Endothelial cell of umbilical vein (primary cell): ENCODE data around the gene MPDZ. TPM values are rescaled to one million over a fixed set of nuclear protein-coding genes. Genes with fewer than 3 reads are reported as not detected.

Experiments
- BruUV-seq: library from RNA; stranded (reverse); fragments of 400-500 nt; replicated peaks from 2 replicates; lab custom pipeline; 2021; lab: Mats Ljungman, UMichigan
- CTCF ChIA-PET: fragments of 300-600, 350-600 bp; sonication (Branson Sonifier 250); formaldehyde crosslinking; loops from one replicate; lab custom pipeline; 2021; ENCODE audit warnings: antibody characterized with exemption, inconsistent platforms; lab: Charles Lee
- POLR2A ChIA-PET: fragments of 300-600, 350-600 bp; sonication (Branson Sonifier 250); formaldehyde crosslinking; loops from one replicate; lab custom pipeline; 2021; ENCODE audit warnings: antibody characterized with exemption, inconsistent platforms; lab: Charles Lee
- DNase-seq: peaks from one replicate; pipeline ENCODE4 v3.0.0-alpha.2; 2011; ENCODE audit warnings: low read depth, low spot score
- FAIRE-seq: peaks from 2 replicates; lab custom pipeline; 2011; peaks lifted over from hg19 to GRCh38; lab: Jason Lieb, UNC
- H2AFZ ChIP-seq: 2 replicates; pipeline ENCODE4 v1.6.0; 2012; ENCODE audit warnings: low read depth, low read length, control low read depth, inconsistent platforms
- H3K27ac ChIP-seq: 2 replicates; pipeline ENCODE4 v1.5.1; 2011; ENCODE audit warnings: low read depth, mild to moderate bottlenecking, control low read depth, low read length, moderate library complexity; ENCODE audit not compliant: insufficient read depth
- H3K27me3 ChIP-seq, 2 experiments: 2 replicates each; pipeline versions ENCODE4 v1.6.0 to v1.6.1; 2011; ENCODE audit warnings: low read length in 2 of 2, mixed read lengths in 1 of 2; ENCODE audit not compliant: control insufficient read depth in 2 of 2, insufficient read depth in 2 of 2
- H3K36me3 ChIP-seq, 2 experiments: 2 replicates in 1 of 2; 3 replicates in 1 of 2; pipeline ENCODE4 v1.5.1; 2011; ENCODE audit warnings: low read length in 2 of 2, mild to moderate bottlenecking in 1 of 2, moderate library complexity in 1 of 2; ENCODE audit not compliant: control insufficient read depth in 2 of 2, insufficient read depth in 2 of 2; ENCODE audit errors: extremely low read depth in 1 of 2
- H3K4me1 ChIP-seq: 3 replicates; pipeline ENCODE4 v1.5.1; 2011; ENCODE audit warnings: mild to moderate bottlenecking, low read length; ENCODE audit not compliant: control insufficient read depth, insufficient read depth; ENCODE audit errors: extremely low read depth
- H3K4me2 ChIP-seq: 2 replicates; pipeline ENCODE4 v1.6.1; 2011; ENCODE audit warnings: low read length, control low read depth, mixed read lengths; ENCODE audit not compliant: insufficient read depth
- H3K4me3 ChIP-seq, 3 experiments: fragments of 200-600 bp in 1 of 3; sonication (generic), shearing (Covaris generic) in 1 of 3; replicated peaks in 1 of 3; 2 replicates each; pipeline ENCODE4 v1.5.1; 2011 to 2016; ENCODE audit warnings: control low read depth in 3 of 3, low read length in 3 of 3, mild to moderate bottlenecking in 2 of 3, inconsistent platforms in 1 of 3, low read depth in 1 of 3, moderate library complexity in 1 of 3; ENCODE audit not compliant: insufficient read depth in 1 of 3
- H3K79me2 ChIP-seq: 2 replicates; pipeline ENCODE4 v1.6.0; 2012; ENCODE audit warnings: low read length, inconsistent platforms; ENCODE audit not compliant: control insufficient read depth, insufficient read depth
- H3K9ac ChIP-seq: replicated peaks from 2 replicates; pipeline ENCODE3; 2011; ENCODE audit warnings: low read length, control low read depth; ENCODE audit not compliant: insufficient read depth; ENCODE audit errors: extremely low read depth
- H3K9me1 ChIP-seq: replicated peaks from 3 replicates; pipeline ENCODE4 v1.6.0; 2011; ENCODE audit warnings: mild to moderate bottlenecking, low read length; ENCODE audit not compliant: control insufficient read depth, insufficient read depth; ENCODE audit errors: extremely low read depth
- H3K9me3 ChIP-seq: replicated peaks from 2 replicates; pipeline ENCODE4 v1.5.1; 2012; ENCODE audit warnings: low read length, inconsistent platforms; ENCODE audit not compliant: control insufficient read depth, insufficient read depth
- H4K20me1 ChIP-seq: replicated peaks from 2 replicates; pipeline ENCODE3; 2011; ENCODE audit warnings: mild to moderate bottlenecking, low read length; ENCODE audit not compliant: control insufficient read depth, insufficient read depth; ENCODE audit errors: extremely low read depth
- EZH2 ChIP-seq: IDR thresholded peaks from 2 replicates; pipeline ENCODE4 v1.6.1; 2012; ENCODE audit warnings: borderline replicate concordance, low read depth, mild to moderate bottlenecking, moderate library complexity, low read length, inconsistent platforms; ENCODE audit not compliant: severe bottlenecking
- FOS ChIP-seq: IDR thresholded peaks from 2 replicates; pipeline ENCODE4 v1.6.1; 2011; ENCODE audit warnings: mild to moderate bottlenecking, low read length, moderate library complexity, borderline replicate concordance; ENCODE audit not compliant: insufficient read depth
- GATA2 ChIP-seq: IDR thresholded peaks from 2 replicates; pipeline ENCODE4 v1.7.0; 2011; ENCODE audit warnings: low read depth, mild to moderate bottlenecking, moderate library complexity, mixed read lengths, low read length; ENCODE audit not compliant: insufficient read length, insufficient read depth
- JUN ChIP-seq: IDR thresholded peaks from 2 replicates; pipeline ENCODE4 v1.6.1; 2011; ENCODE audit warnings: borderline replicate concordance, low read depth; ENCODE audit not compliant: insufficient read length, insufficient read depth
- MYC ChIP-seq: IDR thresholded peaks from one replicate; pipeline ENCODE4 v1.6.1; 2011; ENCODE audit warnings: mild to moderate bottlenecking, low read depth, low read length
- POLR2A ChIP-seq: IDR thresholded peaks from 2 replicates; pipeline ENCODE4 v1.6.1; 2012; ENCODE audit warnings: low read depth, mild to moderate bottlenecking, control low read depth, low read length
- POLR2AphosphoS5 ChIP-seq: IDR thresholded peaks from 2 replicates; pipeline ENCODE4 v1.6.1; 2012; ENCODE audit warnings: low read depth, mild to moderate bottlenecking, control low read depth, low read length, moderate library complexity; ENCODE audit not compliant: insufficient read depth
- dilution Hi-C: fragments of 300-500 bp; cut with MboI; formaldehyde crosslinking; loops from one replicate; pipeline ENCODE4 v1.15.0; 2019; ENCODE audit warnings: low sequenced_read_pairs; ENCODE audit not compliant: extremely low pct_ligation_motif_present
- intact Hi-C: fragments of 100-400 bp; cut with micrococcal nuclease; formaldehyde crosslinking; loops from one replicate; pipeline ENCODE4 v1.10.0; 2022
- polyA plus RNA-seq, 4 experiments: library from polyadenylated mRNA; depleted of rRNA in 3 of 4; stranded (reverse) in 3 of 4; unstranded in 1 of 4; fragments of >200 nt; gene quantifications; 2 replicates each; pipeline versions ENCODE4 v1.2.1 to v1.2.3, GENCODE V29; 2011 to 2012; ENCODE audit warnings: missing spikeins in 1 of 4
- total RNA-seq: library from RNA; stranded (reverse); gene quantifications from 2 replicates; pipeline ENCODE4 v1.2.3, GENCODE V29; 2021
- TF ChIP-seq, protein P1 (sequence below): IDR thresholded peaks from 2 replicates; pipeline ENCODE4 v1.6.1; 2011; ENCODE audit not compliant: insufficient read depth, insufficient read length
- TF ChIP-seq, protein P2 (sequence below), 2 donors: IDR thresholded peaks; 1 replicate in 1 of 2; 2 replicates in 1 of 2; pipeline ENCODE4 v1.5.1; 2011; ENCODE audit warnings: low read length in 2 of 2, mild to moderate bottlenecking in 2 of 2, moderate library complexity in 2 of 2, control low read depth in 1 of 2, inconsistent platforms in 1 of 2, low read depth in 1 of 2; ENCODE audit not compliant: insufficient read depth in 1 of 2; ENCODE audit errors: extremely low read depth in 1 of 2

Gene MPDZ
- total and polyA plus RNA-seq, 2 donors (not counting 3 experiments of a cell fraction or from before 2014, with no cell fraction given): 22.3 to 54.4 TPM

DNA sequence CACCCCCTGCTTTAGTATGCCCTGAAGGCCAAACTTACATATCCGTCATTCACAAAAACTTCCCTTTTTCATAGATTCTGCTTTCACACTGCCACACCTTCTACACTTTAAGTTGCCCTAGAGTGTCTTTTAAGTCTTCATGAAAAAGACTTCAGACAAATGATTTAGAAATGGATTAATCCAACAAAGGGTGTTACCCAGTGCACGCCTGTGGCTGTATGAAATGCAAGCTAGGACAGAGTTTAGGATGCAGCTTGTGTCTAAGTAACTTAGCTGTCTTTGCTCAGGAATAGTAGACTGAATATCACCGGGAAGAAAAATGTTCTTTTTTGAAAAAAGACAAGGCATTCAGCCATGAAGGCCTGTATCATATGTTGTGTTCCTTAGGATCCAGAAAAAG is 210.0 kb downstream of the MPDZ start:
- no TSS peak for BruUV-seq
- DNase-seq: no peak

More for the DNA sequence above, 210.0 kb downstream of the MPDZ start:
- no peak overlapping the region for H2AFZ ChIP-seq
- H3K9ac ChIP-seq: no peak overlapping the region
- H3K27ac ChIP-seq: no peak overlapping the region
- H3K4me3 ChIP-seq: no peak overlapping the region
- H3K36me3 ChIP-seq: no peaks in the 10 kb centered on the region
- FAIRE-seq: no peak
- H3K9me3 ChIP-seq: no peaks in the 10 kb centered on the region
- intact Hi-C loops (no loop called here), dilution Hi-C loops (no loop called here)
- CTCF ChIA-PET: no interaction called here
- H3K4me1 ChIP-seq: no peaks in the 10 kb centered on the region
- POLR2A ChIA-PET: no interaction called here
- H3K4me2 ChIP-seq: no peak overlapping the region
- no peaks in the 10 kb centered on the region for H3K79me2 ChIP-seq
- TF ChIP-seq EZH2 (no peak), POLR2A (no peak), FOS (no peak), POLR2AphosphoS5 (no peak), JUN (no peak), MYC (no peak), GATA2 (no peak)
- TF ChIP-seq, protein P1, sequence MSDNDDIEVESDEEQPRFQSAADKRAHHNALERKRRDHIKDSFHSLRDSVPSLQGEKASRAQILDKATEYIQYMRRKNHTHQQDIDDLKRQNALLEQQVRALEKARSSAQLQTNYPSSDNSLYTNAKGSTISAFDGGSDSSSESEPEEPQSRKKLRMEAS: no peak
- TF ChIP-seq, protein P2, sequence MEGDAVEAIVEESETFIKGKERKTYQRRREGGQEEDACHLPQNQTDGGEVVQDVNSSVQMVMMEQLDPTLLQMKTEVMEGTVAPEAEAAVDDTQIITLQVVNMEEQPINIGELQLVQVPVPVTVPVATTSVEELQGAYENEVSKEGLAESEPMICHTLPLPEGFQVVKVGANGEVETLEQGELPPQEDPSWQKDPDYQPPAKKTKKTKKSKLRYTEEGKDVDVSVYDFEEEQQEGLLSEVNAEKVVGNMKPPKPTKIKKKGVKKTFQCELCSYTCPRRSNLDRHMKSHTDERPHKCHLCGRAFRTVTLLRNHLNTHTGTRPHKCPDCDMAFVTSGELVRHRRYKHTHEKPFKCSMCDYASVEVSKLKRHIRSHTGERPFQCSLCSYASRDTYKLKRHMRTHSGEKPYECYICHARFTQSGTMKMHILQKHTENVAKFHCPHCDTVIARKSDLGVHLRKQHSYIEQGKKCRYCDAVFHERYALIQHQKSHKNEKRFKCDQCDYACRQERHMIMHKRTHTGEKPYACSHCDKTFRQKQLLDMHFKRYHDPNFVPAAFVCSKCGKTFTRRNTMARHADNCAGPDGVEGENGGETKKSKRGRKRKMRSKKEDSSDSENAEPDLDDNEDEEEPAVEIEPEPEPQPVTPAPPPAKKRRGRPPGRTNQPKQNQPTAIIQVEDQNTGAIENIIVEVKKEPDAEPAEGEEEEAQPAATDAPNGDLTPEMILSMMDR (IDR thresholded peaks at IDR 0.05; ENCODE audit: extremely low read depth in 1 of 2, insufficient read depth in 1 of 2, low read depth in 1 of 2, low read length in 2 of 2): no peak
- H4K20me1 ChIP-seq: no peaks in the 10 kb centered on the region
- H3K9me1 ChIP-seq: no peaks in the 10 kb centered on the region
- H3K27me3 ChIP-seq: peaks cover 0 to 5% of the 10 kb centered on the region in 2 experiments
